ENCODE measurements around the gene LOXHD1. TPM values are rescaled to one million over a fixed set of nuclear protein-coding genes. Genes with fewer than 3 reads are reported as not detected.

LOXHD1 gene
- total RNA-seq, 4 donors from 2014 or later = 0.16 TPM; not detected in 3

DNA sequence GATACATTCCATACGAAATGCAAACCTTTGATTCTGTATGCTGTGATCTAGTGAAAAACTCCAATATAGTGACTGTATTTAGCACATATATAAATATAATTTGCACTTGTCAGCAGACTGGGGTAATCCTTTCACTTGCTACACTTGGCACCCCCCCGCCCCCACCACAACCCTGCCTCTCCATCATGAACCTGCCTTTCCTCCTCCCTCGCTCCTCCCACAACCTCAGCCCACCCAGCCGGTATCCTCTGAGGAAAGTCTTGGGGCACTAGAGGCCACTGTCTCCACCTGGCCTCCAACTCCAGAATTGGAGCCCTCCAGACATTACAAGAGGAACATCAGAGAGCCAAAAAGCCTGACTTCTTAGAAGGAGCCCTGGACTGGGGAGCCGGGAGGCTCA lies 196.3 kb downstream of the LOXHD1 start:
- TF ChIP-seq POLR2A (IDR thresholded peaks at IDR 0.05) (no peak), EP300 (IDR thresholded peaks at IDR 0.05; ENCODE audit: low read depth) (no peak), POLR2AphosphoS5 (IDR thresholded peaks at IDR 0.05) (no peak)
- TF ChIP-seq, protein P1, sequence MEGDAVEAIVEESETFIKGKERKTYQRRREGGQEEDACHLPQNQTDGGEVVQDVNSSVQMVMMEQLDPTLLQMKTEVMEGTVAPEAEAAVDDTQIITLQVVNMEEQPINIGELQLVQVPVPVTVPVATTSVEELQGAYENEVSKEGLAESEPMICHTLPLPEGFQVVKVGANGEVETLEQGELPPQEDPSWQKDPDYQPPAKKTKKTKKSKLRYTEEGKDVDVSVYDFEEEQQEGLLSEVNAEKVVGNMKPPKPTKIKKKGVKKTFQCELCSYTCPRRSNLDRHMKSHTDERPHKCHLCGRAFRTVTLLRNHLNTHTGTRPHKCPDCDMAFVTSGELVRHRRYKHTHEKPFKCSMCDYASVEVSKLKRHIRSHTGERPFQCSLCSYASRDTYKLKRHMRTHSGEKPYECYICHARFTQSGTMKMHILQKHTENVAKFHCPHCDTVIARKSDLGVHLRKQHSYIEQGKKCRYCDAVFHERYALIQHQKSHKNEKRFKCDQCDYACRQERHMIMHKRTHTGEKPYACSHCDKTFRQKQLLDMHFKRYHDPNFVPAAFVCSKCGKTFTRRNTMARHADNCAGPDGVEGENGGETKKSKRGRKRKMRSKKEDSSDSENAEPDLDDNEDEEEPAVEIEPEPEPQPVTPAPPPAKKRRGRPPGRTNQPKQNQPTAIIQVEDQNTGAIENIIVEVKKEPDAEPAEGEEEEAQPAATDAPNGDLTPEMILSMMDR (IDR thresholded peaks at IDR 0.05) = no peak
- WGBS, 2 donors (ENCODE audit: low coverage in 1 of 2) = 84 to 88% methylated on average over 3 to 5 of the region's 5 CpGs
- H3K27ac ChIP-seq = no peak overlapping the region
- H3K4me3 ChIP-seq = no peak overlapping the region
- no peaks in the 10 kb centered on the region for H3K4me1 ChIP-seq
- H3K36me3 ChIP-seq = no peaks in the 10 kb centered on the region
- no peaks in the 10 kb centered on the region for H3K27me3 ChIP-seq
- no peaks in the 10 kb centered on the region for H3K9me3 ChIP-seq
- no peak for DNase-seq
- intact Hi-C loops (cut with DNase I; ENCODE audit: low total_unique reads) (no loop called here), in situ Hi-C loops (cut with MboI; ENCODE audit: low pct_ligation_motif_present in 1 of 4, low pct_unique_long_range_greater_than_20kb in 1 of 4, low sequenced_read_pairs in 3 of 4) (no loop called here)

DNA sequence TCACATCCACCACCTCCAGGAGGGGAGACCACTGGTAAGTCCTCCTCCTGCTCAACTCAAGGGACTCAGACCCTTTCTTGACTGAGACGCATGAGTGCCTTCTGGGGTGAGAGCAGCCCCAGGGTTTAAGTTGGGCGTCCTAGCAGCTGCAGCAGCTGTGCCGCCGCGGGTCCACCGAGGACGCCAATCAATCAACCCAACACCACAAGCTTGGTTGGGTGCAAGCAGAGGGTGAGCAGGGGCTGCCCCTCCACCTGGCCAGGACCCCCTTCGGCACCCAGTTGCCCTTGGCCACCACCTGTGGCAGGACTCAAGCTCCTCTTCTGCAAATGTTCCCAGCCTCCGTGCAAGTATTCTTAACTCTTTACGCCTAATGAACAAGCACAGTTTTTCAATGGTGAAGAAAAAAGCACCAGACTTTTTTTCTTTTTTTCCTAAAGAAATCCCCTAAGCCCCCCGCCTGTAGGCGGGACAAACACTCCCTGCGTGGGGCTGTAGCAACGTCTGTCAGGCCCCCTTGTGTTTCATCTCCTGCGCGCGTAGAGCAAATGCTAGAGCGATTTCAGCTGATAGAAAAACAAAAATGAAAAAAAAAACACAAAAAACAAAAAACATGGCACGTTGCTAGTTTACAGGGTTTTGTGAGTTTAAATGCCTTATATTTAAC lies 197.1 kb downstream of the LOXHD1 start:
- no peak for DNase-seq
- in situ Hi-C loops (cut with MboI; ENCODE audit: low pct_ligation_motif_present in 1 of 4, low pct_unique_long_range_greater_than_20kb in 1 of 4, low sequenced_read_pairs in 3 of 4) = no loop called here
- Histone ChIP-seq H3K4me3 (no peak overlapping the region), H3K36me3 (no peaks in the 10 kb centered on the region), H3K27ac (no peak overlapping the region), H3K27me3 (no peaks in the 10 kb centered on the region), H3K4me1 (no peaks in the 10 kb centered on the region), H3K9me3 (no peaks in the 10 kb centered on the region)
- intact Hi-C loops (cut with DNase I; ENCODE audit: low total_unique reads) = no loop called here
- TF ChIP-seq POLR2AphosphoS5 (IDR thresholded peaks at IDR 0.05) (no peak), EP300 (IDR thresholded peaks at IDR 0.05; ENCODE audit: low read depth) (no peak), POLR2A (IDR thresholded peaks at IDR 0.05) (no peak)
- TF ChIP-seq, protein P1 (IDR thresholded peaks at IDR 0.05) = no peak
- 86 to 91% methylated on average over 11 to 18 of the region's 19 CpGs for WGBS, 2 donors (ENCODE audit: low coverage in 1 of 2)

DNA sequence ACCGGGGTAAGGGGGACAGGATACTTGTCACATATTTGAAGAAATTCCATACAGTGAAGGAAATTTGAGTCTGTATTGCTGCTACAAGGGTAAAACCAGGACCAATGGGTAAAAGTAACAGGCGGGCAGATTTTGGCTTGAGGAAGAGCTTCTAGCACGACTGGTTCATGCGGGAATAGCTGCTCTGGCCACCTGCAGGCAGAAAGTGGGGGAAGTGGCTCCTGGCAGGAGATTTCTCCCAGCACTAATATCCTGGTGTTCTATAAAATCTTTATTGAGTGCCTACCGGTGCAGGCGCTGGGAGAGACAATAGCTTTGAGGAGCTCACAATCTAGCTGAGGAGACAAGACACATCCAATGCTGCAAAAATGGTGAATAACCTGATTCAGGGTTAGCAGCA lies 198.5 kb downstream of the LOXHD1 start:
- TF ChIP-seq POLR2AphosphoS5 (IDR thresholded peaks at IDR 0.05) (no peak), POLR2A (IDR thresholded peaks at IDR 0.05) (no peak), EP300 (IDR thresholded peaks at IDR 0.05; ENCODE audit: low read depth) (no peak)
- TF ChIP-seq, protein P1 (IDR thresholded peaks at IDR 0.05) = no peak
- H3K27ac ChIP-seq = no peak overlapping the region
- H3K9me3 ChIP-seq = no peaks in the 10 kb centered on the region
- WGBS, 2 donors (ENCODE audit: low coverage in 1 of 2) = 50 to 66% methylated on average over 5 to 6 of the region's 6 CpGs
- intact Hi-C loops (cut with DNase I; ENCODE audit: low total_unique reads) = no loop called here
- H3K27me3 ChIP-seq = no peaks in the 10 kb centered on the region
- H3K36me3 ChIP-seq = no peaks in the 10 kb centered on the region
- no peaks in the 10 kb centered on the region for H3K4me1 ChIP-seq
- DNase-seq = no peak
- H3K4me3 ChIP-seq = no peak overlapping the region
- in situ Hi-C loops (cut with MboI; ENCODE audit: low pct_ligation_motif_present in 1 of 4, low pct_unique_long_range_greater_than_20kb in 1 of 4, low sequenced_read_pairs in 3 of 4) = no loop called here

DNA sequence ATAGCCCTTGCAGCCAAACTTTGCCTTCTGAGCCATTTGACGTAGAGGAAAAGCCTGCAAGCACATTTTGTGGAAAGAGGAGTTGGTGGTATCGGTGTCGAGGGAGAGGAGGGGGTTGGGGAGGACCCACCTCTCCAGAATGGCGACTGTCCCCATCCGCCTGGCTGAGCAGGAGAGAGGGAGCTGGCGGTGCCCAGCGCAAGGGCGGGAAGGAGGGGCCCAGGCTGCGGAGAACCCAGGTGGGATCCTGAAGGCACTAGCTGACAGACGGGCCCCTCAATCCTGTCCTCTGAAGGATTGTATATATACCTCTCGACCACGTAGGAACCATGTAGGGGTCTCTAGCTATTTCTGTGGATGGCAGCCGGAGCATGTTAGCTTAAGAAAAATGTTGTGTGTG lies 200.3 kb downstream of the LOXHD1 start:
- no peaks in the 10 kb centered on the region for H3K36me3 ChIP-seq
- TF ChIP-seq, protein P1 (IDR thresholded peaks at IDR 0.05) = no peak
- TF ChIP-seq POLR2AphosphoS5 (IDR thresholded peaks at IDR 0.05) (no peak), POLR2A (IDR thresholded peaks at IDR 0.05) (no peak), EP300 (IDR thresholded peaks at IDR 0.05; ENCODE audit: low read depth) (no peak)
- no peaks in the 10 kb centered on the region for H3K9me3 ChIP-seq
- intact Hi-C loops (cut with DNase I; ENCODE audit: low total_unique reads) = no loop called here
- DNase-seq = no peak
- no peak overlapping the region for H3K4me3 ChIP-seq
- 94 to 100% methylated on average over 5 to 13 of the region's 13 CpGs for WGBS, 2 donors (ENCODE audit: low coverage in 1 of 2)
- no peaks in the 10 kb centered on the region for H3K27me3 ChIP-seq
- H3K4me1 ChIP-seq = no peaks in the 10 kb centered on the region
- H3K27ac ChIP-seq = no peak overlapping the region
- in situ Hi-C loops (cut with MboI; ENCODE audit: low pct_ligation_motif_present in 1 of 4, low pct_unique_long_range_greater_than_20kb in 1 of 4, low sequenced_read_pairs in 3 of 4) = no loop called here
